Activated T-helper 1 cell treated with anti-CD3 and anti-CD28 coated beads, Interleukin-12 subunit alpha, Interleukin-12 subunit beta, Interleukin-2, Interleukin-4 antibody, amounts not matched to agents 30 ng/mL and 10 ng/mL and 1 ng/mL, durations not matched to agents 14 hours and 24 hours and 36 hours (primary cell): Measurements from ENCODE around the gene MBOAT1. TPM values are rescaled to one million over a fixed set of nuclear protein-coding genes. Genes with fewer than 3 reads are reported as not detected.
"Not testable (repeated sequence)": the region's sequence is repeated elsewhere in the genome, so short reads cannot be mapped to it uniquely, and the experiment has no call there.

Experiments
- DNase-seq: peaks from one replicate; pipeline ENCODE4 v3.0.0; 2021; ENCODE audit warnings: low spot score
- H3K27ac Mint-ChIP-seq: one replicate; pipeline ENCODE4 v1.8.0; 2021; ENCODE audit warnings: mild to moderate bottlenecking, mixed read lengths
- H3K27me3 Mint-ChIP-seq: one replicate; pipeline ENCODE4 v1.8.0; 2022; ENCODE audit warnings: mild to moderate bottlenecking, moderate library complexity, mixed read lengths; ENCODE audit not compliant: insufficient read depth
- H3K36me3 Mint-ChIP-seq: one replicate; pipeline ENCODE4 v1.8.0; 2021; ENCODE audit warnings: low read depth, mixed read lengths
- H3K4me1 Mint-ChIP-seq: one replicate; pipeline ENCODE4 v1.8.0; 2021; ENCODE audit warnings: low read depth, mixed read lengths
- H3K4me3 Mint-ChIP-seq: one replicate; pipeline ENCODE4 v1.8.0; 2021; ENCODE audit warnings: mild to moderate bottlenecking, moderate library complexity, mixed read lengths
- H3K9me3 Mint-ChIP-seq: one replicate; pipeline ENCODE4 v1.8.0; 2021; ENCODE audit warnings: mixed read lengths
- intact Hi-C: fragments of 100-400 bp; cut with micrococcal nuclease; formaldehyde crosslinking; loops from one replicate; pipeline ENCODE4 v1.15.1; 2024
- total RNA-seq: library from RNA; stranded (reverse); gene quantifications from 2 replicates; pipeline ENCODE4 v1.2.3, GENCODE V29; 2022

MBOAT1 gene, protein sequence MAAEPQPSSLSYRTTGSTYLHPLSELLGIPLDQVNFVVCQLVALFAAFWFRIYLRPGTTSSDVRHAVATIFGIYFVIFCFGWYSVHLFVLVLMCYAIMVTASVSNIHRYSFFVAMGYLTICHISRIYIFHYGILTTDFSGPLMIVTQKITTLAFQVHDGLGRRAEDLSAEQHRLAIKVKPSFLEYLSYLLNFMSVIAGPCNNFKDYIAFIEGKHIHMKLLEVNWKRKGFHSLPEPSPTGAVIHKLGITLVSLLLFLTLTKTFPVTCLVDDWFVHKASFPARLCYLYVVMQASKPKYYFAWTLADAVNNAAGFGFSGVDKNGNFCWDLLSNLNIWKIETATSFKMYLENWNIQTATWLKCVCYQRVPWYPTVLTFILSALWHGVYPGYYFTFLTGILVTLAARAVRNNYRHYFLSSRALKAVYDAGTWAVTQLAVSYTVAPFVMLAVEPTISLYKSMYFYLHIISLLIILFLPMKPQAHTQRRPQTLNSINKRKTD
- 12.2 and 13.5 TPM in 2 replicates for total RNA-seq

DNA sequence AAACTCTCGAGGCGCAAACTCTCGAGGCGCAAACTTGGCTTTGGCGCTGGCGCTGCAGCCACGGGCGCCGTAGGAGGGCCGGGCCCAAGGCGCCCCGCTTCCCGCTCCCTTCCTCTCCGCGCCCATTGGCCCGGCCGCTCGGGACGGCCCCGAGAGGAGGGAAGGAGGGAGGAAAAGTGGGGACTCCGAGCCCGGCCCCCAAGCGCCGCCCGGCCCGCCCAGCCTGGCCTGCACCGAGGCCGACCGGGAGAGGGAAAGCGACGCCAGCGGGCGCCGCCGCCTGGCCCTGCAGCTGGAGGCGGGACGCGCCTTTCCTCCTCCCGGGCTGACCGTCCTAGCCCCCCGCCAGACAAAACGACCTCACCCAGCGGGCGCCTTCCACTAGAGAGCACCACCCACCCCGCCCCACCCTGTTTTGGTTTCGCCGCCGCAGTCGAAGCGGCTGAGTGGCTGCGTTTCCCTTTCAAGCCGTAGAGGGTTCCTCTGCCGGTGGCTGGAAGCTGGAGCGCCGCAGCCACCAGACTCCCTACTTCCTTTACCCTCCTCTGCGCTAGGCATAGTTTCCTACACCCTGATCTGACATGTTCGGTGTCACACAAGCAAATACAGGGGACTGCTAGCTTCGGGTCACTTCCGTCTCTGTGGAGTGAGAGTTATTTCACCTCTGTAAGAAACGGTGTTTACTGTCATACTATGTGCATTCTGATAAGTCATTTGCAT is at the start of gene MBOAT1:
Gene MBOAT1 (minus strand): TSS at position 78 of the 720 bp plus-strand sequence. CDS start 235 bp downstream, outside the sequence.
- Mint-ChIP-seq H3K36me3 (no peaks in the 10 kb centered on the region), H3K4me1 (peaks cover 49% of the 10 kb centered on the region), H3K4me3 (peak within 1 kb of the TSS; percentile 93), H3K27me3 (peaks cover 7% of the 10 kb centered on the region), H3K9me3 (no peaks in the 10 kb centered on the region), H3K27ac (peak within 1 kb of the TSS; percentile 95)
- intact Hi-C loops: loop anchor here (1.0 to 5.0 kb wide), 11 partner anchors 10 to 1950 kb away; partner anchors contain the start of genes CDKAL1 and DEK
- peak; percentile 72 for DNase-seq

DNA sequence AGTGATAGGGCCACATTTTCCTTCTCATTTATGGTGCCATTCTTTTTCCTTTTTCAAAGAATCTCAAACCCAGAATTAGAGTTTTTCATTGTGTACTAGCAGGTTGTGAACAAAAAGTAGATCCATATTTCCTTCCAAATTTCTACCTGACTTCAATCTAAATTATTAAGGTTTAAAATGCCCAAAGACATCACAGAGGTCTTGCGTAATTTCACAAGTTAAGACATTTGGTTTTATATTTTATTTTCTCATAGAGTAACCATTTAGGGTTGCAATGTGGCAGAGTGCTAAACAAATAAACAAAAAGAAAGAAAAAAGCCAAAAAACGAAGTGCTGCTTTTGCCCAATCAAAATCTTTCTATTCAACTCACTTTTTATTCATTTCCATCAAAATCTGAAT is 49.4 kb upstream of the MBOAT1 start:
- no peak overlapping the region for H3K27ac Mint-ChIP-seq
- intact Hi-C loops: no loop called here
- no peaks in the 10 kb centered on the region for H3K36me3 Mint-ChIP-seq
- DNase-seq: no peak
- peaks cover 2% of the 10 kb centered on the region for H3K4me1 Mint-ChIP-seq
- peaks cover 7% of the 10 kb centered on the region for H3K27me3 Mint-ChIP-seq
- H3K4me3 Mint-ChIP-seq: no peak overlapping the region
- H3K9me3 Mint-ChIP-seq: no peaks in the 10 kb centered on the region

DNA sequence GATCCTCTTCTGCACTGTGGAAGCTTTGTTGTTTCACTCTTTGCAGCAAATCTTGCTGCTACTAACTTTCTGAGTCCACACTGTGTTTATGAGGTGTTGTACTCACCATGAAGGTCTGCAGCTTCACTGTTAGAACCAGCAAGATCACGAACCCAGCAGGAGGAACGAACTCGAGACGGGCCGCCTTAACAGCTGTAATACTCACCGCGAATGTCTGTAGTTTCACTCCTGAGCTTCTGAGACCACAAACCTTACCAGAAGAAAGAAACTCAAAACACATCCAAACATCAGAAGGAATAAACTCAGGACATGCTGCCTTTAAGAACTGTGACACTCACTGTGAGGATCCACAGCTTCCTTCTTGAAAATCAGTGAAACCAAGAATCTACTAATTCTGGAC is 48.1 kb upstream of the MBOAT1 start:
- Mint-ChIP-seq H3K4me3 (no peak overlapping the region), H3K27me3 (peaks cover 5% of the 10 kb centered on the region), H3K36me3 (no peaks in the 10 kb centered on the region), H3K27ac (no peak overlapping the region), H3K9me3 (no peaks in the 10 kb centered on the region), H3K4me1 (no peaks in the 10 kb centered on the region)
- intact Hi-C loops: no loop called here
- no peak for DNase-seq

DNA sequence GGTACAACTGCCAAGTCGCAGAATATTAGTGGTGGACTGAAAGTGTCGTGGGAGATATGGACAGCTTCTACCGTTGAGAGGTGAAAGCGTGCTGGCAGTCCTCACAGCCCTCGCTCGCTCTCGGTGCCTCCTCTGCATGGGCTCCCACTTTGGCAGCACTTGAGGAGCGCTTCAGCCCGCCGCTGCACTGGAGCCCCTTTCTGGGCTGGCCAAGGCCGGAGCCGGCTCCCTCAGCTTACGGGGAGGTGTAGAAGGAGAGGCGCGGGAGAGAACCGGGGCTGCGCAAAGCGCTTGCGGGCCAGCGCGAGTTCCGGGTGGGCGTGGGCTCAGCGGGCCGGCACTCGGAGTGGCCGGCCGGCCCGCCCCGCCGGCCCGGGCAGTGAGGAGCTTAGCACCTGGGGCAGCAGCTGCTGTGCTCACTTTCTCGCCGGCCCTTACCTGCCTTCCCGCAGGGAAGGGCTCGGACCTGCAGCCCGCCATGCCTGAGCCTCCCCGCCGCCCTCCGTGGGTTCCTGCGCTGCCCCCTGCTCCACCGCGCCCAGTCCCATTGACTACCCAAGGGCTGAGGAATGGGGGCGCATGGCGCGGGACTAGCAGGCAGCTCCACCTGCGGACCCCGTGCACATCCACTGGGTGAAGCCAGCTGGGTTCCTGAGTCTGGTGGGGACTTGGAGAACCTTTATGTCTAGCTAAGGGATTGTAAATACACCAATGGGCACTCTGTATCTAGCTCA is 47.2 kb upstream of the MBOAT1 start:
- Mint-ChIP-seq H3K36me3 (no peaks in the 10 kb centered on the region), H3K27me3 (peaks cover 6% of the 10 kb centered on the region)

DNA sequence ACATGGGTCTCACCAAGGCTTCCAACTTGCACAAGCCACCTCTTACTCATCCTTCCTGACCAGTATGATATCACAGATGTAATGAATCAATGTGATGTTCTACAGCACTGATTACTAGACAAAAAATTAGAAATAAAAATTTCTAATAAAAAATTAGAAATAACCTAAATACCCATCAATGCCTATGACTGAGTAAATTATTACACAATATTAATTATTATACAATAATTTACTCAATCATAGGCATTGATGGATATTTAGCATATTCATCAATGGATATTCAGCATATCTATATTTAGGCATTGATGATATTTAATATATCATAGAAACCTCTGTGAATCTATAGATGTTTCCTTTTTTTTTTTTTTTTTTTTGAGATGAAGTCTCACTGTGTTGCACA is 43.2 kb upstream of the MBOAT1 start:
- Mint-ChIP-seq H3K4me3 (no peak overlapping the region), H3K27ac (no peak overlapping the region), H3K4me1 (no peaks in the 10 kb centered on the region), H3K27me3 (peaks cover 12% of the 10 kb centered on the region), H3K9me3 (no peaks in the 10 kb centered on the region), H3K36me3 (no peaks in the 10 kb centered on the region)
- intact Hi-C loops: no loop called here
- no peak for DNase-seq

More for the DNA sequence above, 47.2 kb upstream of the MBOAT1 start:
- no peaks in the 10 kb centered on the region for H3K9me3 Mint-ChIP-seq
- H3K27ac Mint-ChIP-seq: no peak overlapping the region
- intact Hi-C loops: no loop called here
- no peak for DNase-seq
- H3K4me3 Mint-ChIP-seq: no peak overlapping the region
- no peaks in the 10 kb centered on the region for H3K4me1 Mint-ChIP-seq

DNA sequence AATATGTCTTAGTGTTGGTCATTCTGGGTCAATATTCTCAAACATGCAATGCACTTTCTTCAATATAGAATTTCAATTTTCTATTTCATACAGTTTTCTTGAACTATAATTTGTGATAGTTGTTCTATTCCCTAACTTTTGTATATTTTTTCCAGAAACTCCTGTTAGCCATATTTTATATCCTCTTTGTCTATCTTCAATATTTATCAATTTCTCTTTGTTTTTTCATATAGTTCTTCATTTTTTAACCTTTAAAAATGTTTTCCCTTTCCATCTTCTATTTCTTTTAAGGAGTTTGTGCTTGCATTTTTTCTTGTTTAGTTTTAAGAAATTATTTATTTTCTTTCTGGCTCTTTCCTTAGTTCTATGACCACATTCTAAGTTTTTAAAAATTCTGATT is 42.0 kb upstream of the MBOAT1 start:
- no peaks in the 10 kb centered on the region for H3K36me3 Mint-ChIP-seq

DNA sequence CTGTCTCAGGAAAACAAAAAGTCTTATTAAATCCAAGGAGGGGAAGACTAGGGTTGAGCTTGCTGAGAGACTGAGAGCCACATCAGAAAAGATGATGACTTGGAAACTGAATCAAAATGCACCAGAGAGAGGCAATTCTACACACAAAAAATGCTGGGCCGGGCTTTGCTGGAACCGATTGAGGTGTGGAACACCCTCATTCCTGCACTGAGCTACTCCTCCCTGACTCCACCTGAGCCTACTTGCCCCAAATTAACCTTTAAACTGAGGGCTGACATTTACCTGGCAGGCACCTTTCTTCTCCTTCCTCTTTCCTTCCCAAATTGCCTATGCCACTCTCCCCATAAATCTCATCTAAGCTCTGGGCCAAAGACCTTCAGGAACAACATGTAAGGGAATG is 40.8 kb upstream of the MBOAT1 start:
- peaks cover 12% of the 10 kb centered on the region for H3K27me3 Mint-ChIP-seq
- no peak overlapping the region for H3K4me3 Mint-ChIP-seq
- no peaks in the 10 kb centered on the region for H3K4me1 Mint-ChIP-seq
- intact Hi-C loops: no loop called here
- no peaks in the 10 kb centered on the region for H3K36me3 Mint-ChIP-seq
- no peak for DNase-seq
- H3K27ac Mint-ChIP-seq: no peak overlapping the region
- no peaks in the 10 kb centered on the region for H3K9me3 Mint-ChIP-seq

More for the DNA sequence above, 42.0 kb upstream of the MBOAT1 start:
- Mint-ChIP-seq H3K27ac (no peak overlapping the region), H3K4me1 (no peaks in the 10 kb centered on the region), H3K4me3 (no peak overlapping the region), H3K9me3 (no peaks in the 10 kb centered on the region), H3K27me3 (peaks cover 12% of the 10 kb centered on the region)
- intact Hi-C loops: no loop called here
- no peak for DNase-seq

DNA sequence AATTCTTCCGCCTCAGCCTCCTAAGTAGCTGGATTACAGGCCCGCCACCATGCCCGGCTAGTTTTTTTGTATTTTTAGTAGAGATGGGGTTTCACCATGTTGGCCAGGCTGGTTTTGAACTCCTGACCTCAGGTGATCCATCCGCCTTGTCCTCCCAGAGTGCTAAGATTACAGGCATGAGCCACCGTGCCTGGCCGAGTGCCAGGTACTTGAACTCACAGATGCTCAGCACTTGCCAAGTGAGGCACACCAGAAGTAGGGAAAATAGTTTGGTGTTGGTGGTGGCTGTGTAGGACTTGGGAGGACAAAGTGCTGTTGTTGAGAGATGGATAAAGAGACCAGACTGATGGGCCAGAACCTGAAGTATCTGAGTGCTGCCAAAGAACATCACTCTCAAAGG is 40.0 kb upstream of the MBOAT1 start:
- H3K9me3 Mint-ChIP-seq: no peaks in the 10 kb centered on the region
- no peak overlapping the region for H3K27ac Mint-ChIP-seq
- DNase-seq: no peak
- H3K27me3 Mint-ChIP-seq: peaks cover 12% of the 10 kb centered on the region
- no peaks in the 10 kb centered on the region for H3K36me3 Mint-ChIP-seq
- H3K4me1 Mint-ChIP-seq: no peaks in the 10 kb centered on the region
- intact Hi-C loops: no loop called here
- H3K4me3 Mint-ChIP-seq: no peak overlapping the region

DNA sequence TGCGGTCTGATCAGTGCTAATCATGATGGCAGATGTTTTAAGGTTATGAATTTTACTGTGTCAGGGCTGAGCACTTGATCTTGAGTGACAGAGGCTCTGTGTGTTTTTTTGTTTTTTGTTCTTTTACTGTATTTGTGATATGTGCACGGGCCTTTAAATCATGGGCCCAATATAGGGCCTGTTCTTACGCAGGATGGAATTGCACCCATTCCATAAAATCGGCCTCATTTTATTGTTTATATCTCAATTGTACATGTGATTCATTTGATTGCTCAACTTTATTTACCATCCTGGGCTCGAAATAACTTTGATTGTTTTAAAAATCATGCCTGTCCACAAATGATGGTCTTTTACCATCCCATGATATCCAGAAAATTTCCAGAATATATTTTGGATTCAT is 39.3 kb upstream of the MBOAT1 start:
- Mint-ChIP-seq H3K4me1 (no peaks in the 10 kb centered on the region), H3K27ac (no peak overlapping the region), H3K4me3 (no peak overlapping the region), H3K27me3 (peaks cover 14% of the 10 kb centered on the region), H3K36me3 (no peaks in the 10 kb centered on the region), H3K9me3 (no peaks in the 10 kb centered on the region)
- DNase-seq: no peak
- intact Hi-C loops: no loop called here

DNA sequence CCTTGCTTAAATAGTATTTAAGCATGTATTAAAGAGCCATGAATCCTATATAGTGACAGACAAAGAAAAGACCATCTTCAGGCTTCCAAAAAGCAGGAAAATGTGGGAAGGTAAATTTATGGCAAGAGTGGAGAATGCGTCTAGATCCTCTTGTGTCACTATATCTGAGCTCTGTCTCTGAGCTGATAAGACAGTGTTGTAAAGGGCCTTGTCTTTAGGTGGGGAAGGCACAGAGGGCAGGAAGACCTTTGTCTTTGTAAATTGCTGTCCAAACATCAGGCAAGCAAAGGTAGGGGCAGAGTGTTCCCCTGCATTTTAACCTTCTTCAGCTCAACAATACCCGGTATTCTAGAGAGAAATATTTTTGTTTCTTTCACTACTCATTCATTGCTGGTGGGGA is 33.9 kb upstream of the MBOAT1 start:
- intact Hi-C loops: no loop called here
- Mint-ChIP-seq H3K4me1 (no peaks in the 10 kb centered on the region), H3K9me3 (no peaks in the 10 kb centered on the region), H3K27ac (no peak overlapping the region), H3K4me3 (no peak overlapping the region), H3K36me3 (no peaks in the 10 kb centered on the region), H3K27me3 (peaks cover 5% of the 10 kb centered on the region)
- no peak for DNase-seq

DNA sequence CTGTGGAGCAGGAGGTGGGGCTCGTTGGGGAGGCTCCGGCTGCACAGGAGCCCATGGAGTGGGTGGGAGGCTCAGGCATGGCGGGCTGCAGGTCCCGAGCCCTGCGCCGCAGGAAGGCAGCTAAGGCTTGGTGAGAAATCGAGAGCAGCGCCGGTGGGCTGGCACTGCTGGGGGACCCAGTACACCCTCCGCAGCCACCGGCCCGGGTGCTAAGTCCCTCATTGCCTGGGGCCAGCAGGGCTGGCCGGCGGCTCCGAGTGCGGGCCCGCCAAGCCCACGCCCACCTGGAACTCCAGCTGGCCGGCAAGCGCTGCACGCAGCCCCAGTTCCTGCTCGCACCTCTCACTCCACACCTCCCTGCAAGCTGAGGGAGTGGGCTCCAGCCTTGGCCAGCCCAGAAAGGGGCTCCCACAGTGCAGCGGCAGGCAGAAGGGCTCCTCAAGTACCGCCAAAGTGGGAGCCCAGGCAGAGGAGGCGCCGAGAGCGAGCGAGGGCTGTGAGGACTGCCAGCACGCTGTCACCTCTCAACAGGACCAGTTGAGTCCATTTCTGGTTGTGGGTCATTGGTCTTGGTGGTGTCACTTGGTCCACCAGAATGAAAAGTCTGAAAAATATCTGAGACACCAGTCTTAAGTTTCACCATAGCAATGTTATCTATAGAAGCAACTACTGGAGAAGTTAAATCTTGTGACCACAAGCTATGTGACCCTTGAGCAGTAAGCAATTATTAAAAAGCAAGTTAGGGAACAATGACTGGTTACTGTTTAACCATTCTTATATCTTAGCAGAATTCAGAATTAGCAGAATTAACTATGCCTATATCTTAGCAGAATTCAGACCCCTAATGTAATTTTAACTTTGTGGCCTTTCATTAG is 32.8 kb upstream of the MBOAT1 start:
- H3K4me3 Mint-ChIP-seq, H3K36me3 Mint-ChIP-seq, H3K4me1 Mint-ChIP-seq, H3K27ac Mint-ChIP-seq, H3K9me3 Mint-ChIP-seq, H3K27me3 Mint-ChIP-seq, intact Hi-C loops, DNase-seq: not testable (repeated sequence)

DNA sequence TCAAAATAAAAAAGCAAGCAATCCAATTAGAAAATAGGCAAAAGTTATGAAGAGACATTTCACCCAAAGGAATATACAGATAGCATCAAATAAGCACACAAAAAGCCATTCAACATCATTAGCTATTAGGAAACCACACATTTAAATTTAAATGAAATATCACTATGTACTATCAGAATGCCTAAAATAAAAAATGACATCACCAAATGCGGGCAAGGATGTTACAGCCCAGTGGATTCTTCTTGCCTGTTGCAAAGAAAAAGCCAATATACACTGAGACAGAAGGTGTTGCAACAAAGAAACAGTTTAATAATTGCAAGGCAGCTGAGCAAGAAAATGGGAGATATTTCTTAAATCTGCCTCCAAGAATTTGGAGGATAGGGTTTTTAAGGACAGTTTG is 31.0 kb upstream of the MBOAT1 start:
- Mint-ChIP-seq H3K36me3 (no peaks in the 10 kb centered on the region), H3K9me3 (no peaks in the 10 kb centered on the region), H3K27ac (no peak overlapping the region), H3K4me3 (no peak overlapping the region), H3K4me1 (no peaks in the 10 kb centered on the region), H3K27me3 (peaks cover 2% of the 10 kb centered on the region)
- intact Hi-C loops: no loop called here
- no peak for DNase-seq
